Measurements from ENCODE around the gene PPP2R2C. TPM values are rescaled to one million over a fixed set of nuclear protein-coding genes. Genes with fewer than 3 reads are reported as not detected.

The PPP2R2C gene
- total RNA-seq, 3 donors from 2014 or later: not detected

DNA sequence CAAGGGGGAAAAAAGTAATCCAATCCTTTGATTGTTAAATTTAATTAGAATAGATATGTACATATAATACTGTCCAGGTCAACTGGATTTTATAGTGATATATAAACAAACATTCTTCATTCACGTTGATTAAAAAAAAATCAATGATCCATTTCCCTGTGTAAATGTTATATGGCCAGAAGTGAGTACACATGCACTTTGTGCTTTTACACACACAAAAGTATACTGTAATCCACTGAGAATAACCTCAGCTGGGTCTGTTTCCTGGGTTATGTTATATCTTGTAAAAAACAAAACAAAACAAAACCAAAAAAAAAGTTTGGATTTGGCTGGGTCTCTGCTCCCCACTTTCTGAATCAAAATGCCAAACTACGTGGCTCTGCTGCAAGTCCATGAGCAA, 151.1 kb downstream of the PPP2R2C start:
- ATAC-seq (no peak), DNase-seq (no peak)
- Mint-ChIP-seq H3K9me3 (no peaks in the 10 kb centered on the region), H3K27me3 (ENCODE audit: low read depth) (peaks cover 43% of the 10 kb centered on the region), H3K36me3 (ENCODE audit: insufficient read depth) (no peaks in the 10 kb centered on the region), H3K4me3 (no peak overlapping the region), H3K4me1 (ENCODE audit: low read depth) (no peaks in the 10 kb centered on the region)

GRCh38 chr4:6320663-6321062, 151.8 kb downstream of the PPP2R2C start:
- Mint-ChIP-seq H3K36me3 (ENCODE audit: insufficient read depth) (no peaks in the 10 kb centered on the region), H3K4me1 (ENCODE audit: low read depth) (no peaks in the 10 kb centered on the region), H3K9me3 (no peaks in the 10 kb centered on the region), H3K4me3 (no peak overlapping the region), H3K27me3 (ENCODE audit: low read depth) (peaks cover 39% of the 10 kb centered on the region)
- DNase-seq (no peak), ATAC-seq (no peak)

GRCh38 chr4:6319530-6320150, 152.8 kb downstream of the PPP2R2C start:
- Mint-ChIP-seq H3K36me3 (ENCODE audit: insufficient read depth) (no peaks in the 10 kb centered on the region), H3K4me1 (ENCODE audit: low read depth) (no peaks in the 10 kb centered on the region), H3K27me3 (ENCODE audit: low read depth) (peaks cover 38% of the 10 kb centered on the region), H3K4me3 (no peak overlapping the region), H3K9me3 (no peaks in the 10 kb centered on the region)
- ATAC-seq: no peak
- DNase-seq: no peak

- H3K4me1 Mint-ChIP-seq (ENCODE audit: low read depth): no peaks in the 10 kb centered on the region
- no peaks in the 10 kb centered on the region for H3K9me3 Mint-ChIP-seq
- ATAC-seq (no peak), DNase-seq (no peak)
- H3K4me3 Mint-ChIP-seq: no peak overlapping the region
- H3K27me3 Mint-ChIP-seq (ENCODE audit: low read depth): peaks cover 41% of the 10 kb centered on the region
- no peaks in the 10 kb centered on the region for H3K36me3 Mint-ChIP-seq (ENCODE audit: insufficient read depth)
These were observed 154.2 kb downstream of the PPP2R2C start for GRCh38 chr4:6318206-6318605.

GRCh38 chr4:6316461-6317003, 155.9 kb downstream of the PPP2R2C start:
- H3K36me3 Mint-ChIP-seq (ENCODE audit: insufficient read depth): no peaks in the 10 kb centered on the region
- no peaks in the 10 kb centered on the region for H3K9me3 Mint-ChIP-seq
- no peak overlapping the region for H3K4me3 Mint-ChIP-seq
- H3K4me1 Mint-ChIP-seq (ENCODE audit: low read depth): no peaks in the 10 kb centered on the region
- ATAC-seq (no peak), DNase-seq (no peak)
- peaks cover 45% of the 10 kb centered on the region for H3K27me3 Mint-ChIP-seq (ENCODE audit: low read depth)

DNA sequence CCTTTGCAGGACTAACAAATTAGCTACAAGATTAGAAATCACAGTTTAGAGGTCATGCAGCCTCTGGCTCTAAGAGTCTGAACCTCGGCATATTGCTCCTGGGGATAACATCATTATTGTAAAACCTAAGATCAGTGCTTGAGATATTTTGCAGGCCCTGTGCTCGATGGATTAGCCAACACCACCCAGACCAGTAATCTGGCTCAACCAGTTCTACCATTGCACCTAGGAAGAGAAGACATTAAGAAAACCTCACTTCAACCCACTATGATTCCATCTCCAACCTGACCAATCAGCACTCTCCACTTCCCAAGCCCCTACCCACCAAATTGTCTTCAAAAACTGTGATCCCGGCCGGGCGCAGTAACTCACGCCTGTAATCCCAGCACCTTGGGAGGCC, 159.2 kb downstream of the PPP2R2C start:
- Mint-ChIP-seq H3K27me3 (ENCODE audit: low read depth) (peaks cover 60% of the 10 kb centered on the region), H3K4me1 (ENCODE audit: low read depth) (peaks cover 10% of the 10 kb centered on the region), H3K36me3 (ENCODE audit: insufficient read depth) (no peaks in the 10 kb centered on the region), H3K4me3 (no peak overlapping the region), H3K9me3 (no peaks in the 10 kb centered on the region)
- ATAC-seq: no peak
- no peak for DNase-seq

- ATAC-seq: no peak
- Mint-ChIP-seq H3K27me3 (ENCODE audit: low read depth) (peaks cover 58% of the 10 kb centered on the region), H3K9me3 (no peaks in the 10 kb centered on the region), H3K4me3 (peak overlapping the region; percentile 47), H3K36me3 (ENCODE audit: insufficient read depth) (no peaks in the 10 kb centered on the region), H3K4me1 (ENCODE audit: low read depth) (peaks cover 10% of the 10 kb centered on the region)
- no peak for DNase-seq
These were observed 162.6 kb downstream of the PPP2R2C start for GRCh38 chr4:6309777-6310176.

GRCh38 chr4:6308899-6309643, 163.3 kb downstream of the PPP2R2C start:
- ATAC-seq (peak; percentile 77 to 78), DNase-seq (peak; percentile 14)
- Mint-ChIP-seq H3K9me3 (no peaks in the 10 kb centered on the region), H3K36me3 (ENCODE audit: insufficient read depth) (no peaks in the 10 kb centered on the region), H3K4me1 (ENCODE audit: low read depth) (peaks cover 10% of the 10 kb centered on the region), H3K27me3 (ENCODE audit: low read depth) (peaks cover 56% of the 10 kb centered on the region), H3K4me3 (peak overlapping the region; percentile 47)

- Mint-ChIP-seq H3K4me3 (no peak overlapping the region), H3K36me3 (ENCODE audit: insufficient read depth) (no peaks in the 10 kb centered on the region), H3K9me3 (no peaks in the 10 kb centered on the region), H3K27me3 (ENCODE audit: low read depth) (peaks cover 48% of the 10 kb centered on the region), H3K4me1 (ENCODE audit: low read depth) (peaks cover 10% of the 10 kb centered on the region)
- ATAC-seq: no peak
- no peak for DNase-seq
These were observed 164.5 kb downstream of the PPP2R2C start for GRCh38 chr4:6307891-6308290.

GRCh38 chr4:6307230-6307629, 165.2 kb downstream of the PPP2R2C start:
- Mint-ChIP-seq H3K36me3 (ENCODE audit: insufficient read depth) (peaks cover 6% of the 10 kb centered on the region), H3K4me1 (ENCODE audit: low read depth) (peaks cover 10% of the 10 kb centered on the region), H3K9me3 (no peaks in the 10 kb centered on the region), H3K27me3 (ENCODE audit: low read depth) (peaks cover 42% of the 10 kb centered on the region), H3K4me3 (no peak overlapping the region)
- DNase-seq (no peak), ATAC-seq (no peak)

- Mint-ChIP-seq H3K27me3 (ENCODE audit: low read depth) (peaks cover 36% of the 10 kb centered on the region), H3K9me3 (no peaks in the 10 kb centered on the region), H3K4me3 (no peak overlapping the region), H3K4me1 (ENCODE audit: low read depth) (peaks cover 10% of the 10 kb centered on the region), H3K36me3 (ENCODE audit: insufficient read depth) (peaks cover 13% of the 10 kb centered on the region)
- ATAC-seq (no peak), DNase-seq (no peak)
These were observed 166.1 kb downstream of the PPP2R2C start for GRCh38 chr4:6306299-6306698.

DNA sequence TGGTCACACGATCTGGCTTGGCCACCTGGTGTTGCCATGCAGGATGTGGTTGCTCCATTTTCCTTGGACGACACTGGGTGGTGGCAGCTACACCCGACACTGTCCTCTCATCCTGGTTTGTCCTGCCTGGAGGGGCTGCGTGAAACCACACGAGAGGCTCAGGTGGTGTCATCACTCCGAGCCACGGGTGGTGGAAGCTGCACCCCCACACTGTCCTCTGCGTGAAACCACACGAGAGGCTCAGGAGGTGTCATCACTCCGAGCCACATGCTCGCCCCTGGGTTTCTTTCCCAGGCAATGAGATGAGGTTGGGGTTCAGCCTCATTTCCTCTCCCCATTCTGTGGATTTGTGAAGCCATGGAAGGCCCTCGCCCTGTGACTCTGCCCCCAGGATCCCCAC, 168.5 kb downstream of the PPP2R2C start:
- Mint-ChIP-seq H3K36me3 (ENCODE audit: insufficient read depth) (peaks cover 21% of the 10 kb centered on the region), H3K4me3 (no peak overlapping the region), H3K9me3 (no peaks in the 10 kb centered on the region), H3K27me3 (ENCODE audit: low read depth) (peaks cover 18% of the 10 kb centered on the region), H3K4me1 (ENCODE audit: low read depth) (peaks cover 4% of the 10 kb centered on the region)
- no peak for ATAC-seq
- DNase-seq: no peak

DNA sequence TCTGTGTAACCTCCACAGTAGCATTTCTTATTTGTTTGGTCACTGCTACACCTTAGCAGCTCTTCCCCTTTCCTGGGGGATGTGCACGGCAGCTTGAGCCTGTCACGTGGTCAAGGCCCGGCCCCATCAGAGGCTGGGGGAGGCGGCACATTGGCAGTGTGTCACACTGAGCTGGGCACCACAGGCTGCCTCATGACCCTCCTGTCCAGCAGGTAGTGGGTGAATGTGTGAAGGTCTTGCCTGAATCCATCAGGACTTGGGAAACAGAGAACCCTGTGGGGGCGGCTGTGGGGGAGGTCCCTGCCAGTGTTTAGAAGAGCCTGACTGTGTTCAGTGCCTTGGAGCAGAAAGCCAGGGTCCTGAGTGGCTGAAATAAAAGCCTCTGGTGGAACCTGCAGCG, 169.5 kb downstream of the PPP2R2C start:
- ATAC-seq (no peak), DNase-seq (no peak)
- Mint-ChIP-seq H3K4me3 (no peak overlapping the region), H3K36me3 (ENCODE audit: insufficient read depth) (peaks cover 21% of the 10 kb centered on the region), H3K27me3 (ENCODE audit: low read depth) (peaks cover 9% of the 10 kb centered on the region), H3K9me3 (no peaks in the 10 kb centered on the region), H3K4me1 (ENCODE audit: low read depth) (no peaks in the 10 kb centered on the region)

- ATAC-seq: no peak
- no peaks in the 10 kb centered on the region for H3K4me1 Mint-ChIP-seq (ENCODE audit: low read depth)
These were observed 170.5 kb downstream of the PPP2R2C start for GRCh38 chr4:6301732-6302442.

More at GRCh38 chr4:6301732-6302442, 170.5 kb downstream of the PPP2R2C start:
- DNase-seq: no peak
- no peak overlapping the region for H3K4me3 Mint-ChIP-seq
- peaks cover 21% of the 10 kb centered on the region for H3K36me3 Mint-ChIP-seq (ENCODE audit: insufficient read depth)
- H3K9me3 Mint-ChIP-seq: no peaks in the 10 kb centered on the region
- peaks cover 5% of the 10 kb centered on the region for H3K27me3 Mint-ChIP-seq (ENCODE audit: low read depth)

Data from activated T-cell treated with anti-CD3 and anti-CD28 coated beads, Interleukin-2, amount 50 U/mL, for 4 hours (primary cell).